Osteoblast (primary cell): ENCODE data around the gene MCFD2. TPM values are rescaled to one million over a fixed set of nuclear protein-coding genes. Genes with fewer than 3 reads are reported as not detected.

Experiments
- DNase-seq: peaks from one replicate; pipeline ENCODE4 v3.0.0; 2011; ENCODE audit warnings: low spot score, mixed read lengths; ENCODE audit not compliant: insufficient read length; ENCODE audit errors: missing footprints
- H2AFZ ChIP-seq: 2 replicates; pipeline ENCODE4 v1.6.0; 2011; ENCODE audit warnings: mild to moderate bottlenecking, low read length
- H3K27ac ChIP-seq: 2 replicates; pipeline ENCODE4 v1.5.1; 2011; ENCODE audit warnings: mild to moderate bottlenecking, low read depth, low read length, moderate library complexity
- H3K27me3 ChIP-seq: 2 replicates; pipeline ENCODE4 v1.6.0; 2012; ENCODE audit warnings: mild to moderate bottlenecking, control low read depth, inconsistent platforms, low read length, moderate library complexity; ENCODE audit not compliant: insufficient read depth
- H3K36me3 ChIP-seq: 2 replicates; pipeline ENCODE4 v1.5.1; 2011; ENCODE audit warnings: mild to moderate bottlenecking, low read length, control low read depth, moderate library complexity; ENCODE audit not compliant: insufficient read depth
- H3K4me1 ChIP-seq: 2 replicates; pipeline ENCODE4 v1.5.1; 2011; ENCODE audit warnings: mild to moderate bottlenecking, low read length, control low read depth, moderate library complexity; ENCODE audit not compliant: insufficient read depth
- H3K4me2 ChIP-seq: 2 replicates; pipeline ENCODE4 v1.6.0; 2011; ENCODE audit warnings: mild to moderate bottlenecking, low read length; ENCODE audit not compliant: insufficient read depth
- H3K4me3 ChIP-seq: fragments of 200-600 bp; sonication (generic); 3 replicates; pipeline ENCODE4 v1.5.1; 2012; ENCODE audit warnings: mild to moderate bottlenecking, low read length, inconsistent platforms; ENCODE audit not compliant: insufficient read depth
- H3K79me2 ChIP-seq: 2 replicates; pipeline ENCODE4 v1.6.0; 2012; ENCODE audit warnings: mild to moderate bottlenecking, low read length, control low read depth, inconsistent platforms; ENCODE audit not compliant: insufficient read depth
- H3K9me3 ChIP-seq: 2 replicates; pipeline ENCODE4 v1.5.1; 2011; ENCODE audit warnings: low read depth, low read length, control low read depth
- H4K20me1 ChIP-seq: 2 replicates; pipeline ENCODE4 v1.6.0; 2012; ENCODE audit warnings: mild to moderate bottlenecking, low read length, control low read depth; ENCODE audit not compliant: insufficient read depth
- CTCF ChIP-seq: IDR thresholded peaks from 2 replicates; pipeline ENCODE4 v1.5.1; 2011; ENCODE audit warnings: mild to moderate bottlenecking, low read depth, low read length, moderate library complexity; ENCODE audit errors: extremely low read depth
- total RNA-seq: library from RNA; depleted of rRNA; stranded (reverse); fragments of >200 nt; gene quantifications from 2 replicates; pipeline ENCODE4 v1.2.3, GENCODE V29; 2012

The MCFD2 gene
- total RNA-seq, 1 donor = 136 TPM

- Histone ChIP-seq H3K27ac (no peak overlapping the region), H3K27me3 (no peaks in the 10 kb centered on the region), H3K79me2 (peaks cover 13% of the 10 kb centered on the region), H3K4me3 (no peak overlapping the region), H3K36me3 (peaks cover 21% of the 10 kb centered on the region), H3K9me3 (no peaks in the 10 kb centered on the region), H2AFZ (no peak overlapping the region), H3K4me1 (no peaks in the 10 kb centered on the region), H4K20me1 (peaks cover 7% of the 10 kb centered on the region), H3K4me2 (no peak overlapping the region)
- no peak for TF ChIP-seq CTCF
- DNase-seq = no peak
Measured at GRCh38 chr2:46901611-46902010, 14.0 kb downstream of the MCFD2 start.

GRCh38 chr2:46900381-46900780 lies 15.2 kb downstream of the MCFD2 start:
- Histone ChIP-seq H2AFZ (no peak overlapping the region), H3K9me3 (no peaks in the 10 kb centered on the region), H3K27ac (no peak overlapping the region), H3K4me3 (no peak overlapping the region), H3K79me2 (peaks cover 5% of the 10 kb centered on the region), H3K27me3 (no peaks in the 10 kb centered on the region), H3K4me1 (no peaks in the 10 kb centered on the region), H3K4me2 (no peak overlapping the region), H4K20me1 (peaks cover 3% of the 10 kb centered on the region), H3K36me3 (peaks cover 12% of the 10 kb centered on the region)
- no peak for TF ChIP-seq CTCF
- no peak for DNase-seq

GRCh38 chr2:46899053-46899452 lies 16.6 kb downstream of the MCFD2 start:
- Histone ChIP-seq H3K4me3 (no peak overlapping the region), H3K4me2 (no peak overlapping the region)
- TF ChIP-seq CTCF = no peak

GRCh38 chr2:46898024-46898423 lies 17.6 kb downstream of the MCFD2 start:
- no peak for DNase-seq
- no peak overlapping the region for H2AFZ ChIP-seq
- no peaks in the 10 kb centered on the region for H3K4me1 ChIP-seq
- H3K4me2 ChIP-seq = no peak overlapping the region
- H4K20me1 ChIP-seq = peaks cover 3% of the 10 kb centered on the region
- TF ChIP-seq CTCF = no peak
- H3K27ac ChIP-seq = no peak overlapping the region
- H3K9me3 ChIP-seq = no peaks in the 10 kb centered on the region
- no peak overlapping the region for H3K4me3 ChIP-seq
- H3K79me2 ChIP-seq = no peaks in the 10 kb centered on the region
- no peaks in the 10 kb centered on the region for H3K27me3 ChIP-seq
- H3K36me3 ChIP-seq = no peaks in the 10 kb centered on the region

More at GRCh38 chr2:46899053-46899452, 16.6 kb downstream of the MCFD2 start:
- Histone ChIP-seq H3K27ac (no peak overlapping the region), H3K36me3 (no peaks in the 10 kb centered on the region), H2AFZ (no peak overlapping the region), H3K4me1 (no peaks in the 10 kb centered on the region), H4K20me1 (peaks cover 3% of the 10 kb centered on the region), H3K9me3 (no peaks in the 10 kb centered on the region), H3K79me2 (peaks cover 2% of the 10 kb centered on the region), H3K27me3 (no peaks in the 10 kb centered on the region)
- no peak for DNase-seq
